GM21576 (cell line): ENCODE results near the gene GPS1.

Source experiments
- ATAC-seq: cut with Tn5 transposase; IDR thresholded peaks from one replicate; pipeline ENCODE4 v1.9.1; 2021; ENCODE audit warnings: mild to moderate bottlenecking, moderate library complexity; ENCODE audit not compliant: unreplicated experiment

GPS1 gene

DNA sequence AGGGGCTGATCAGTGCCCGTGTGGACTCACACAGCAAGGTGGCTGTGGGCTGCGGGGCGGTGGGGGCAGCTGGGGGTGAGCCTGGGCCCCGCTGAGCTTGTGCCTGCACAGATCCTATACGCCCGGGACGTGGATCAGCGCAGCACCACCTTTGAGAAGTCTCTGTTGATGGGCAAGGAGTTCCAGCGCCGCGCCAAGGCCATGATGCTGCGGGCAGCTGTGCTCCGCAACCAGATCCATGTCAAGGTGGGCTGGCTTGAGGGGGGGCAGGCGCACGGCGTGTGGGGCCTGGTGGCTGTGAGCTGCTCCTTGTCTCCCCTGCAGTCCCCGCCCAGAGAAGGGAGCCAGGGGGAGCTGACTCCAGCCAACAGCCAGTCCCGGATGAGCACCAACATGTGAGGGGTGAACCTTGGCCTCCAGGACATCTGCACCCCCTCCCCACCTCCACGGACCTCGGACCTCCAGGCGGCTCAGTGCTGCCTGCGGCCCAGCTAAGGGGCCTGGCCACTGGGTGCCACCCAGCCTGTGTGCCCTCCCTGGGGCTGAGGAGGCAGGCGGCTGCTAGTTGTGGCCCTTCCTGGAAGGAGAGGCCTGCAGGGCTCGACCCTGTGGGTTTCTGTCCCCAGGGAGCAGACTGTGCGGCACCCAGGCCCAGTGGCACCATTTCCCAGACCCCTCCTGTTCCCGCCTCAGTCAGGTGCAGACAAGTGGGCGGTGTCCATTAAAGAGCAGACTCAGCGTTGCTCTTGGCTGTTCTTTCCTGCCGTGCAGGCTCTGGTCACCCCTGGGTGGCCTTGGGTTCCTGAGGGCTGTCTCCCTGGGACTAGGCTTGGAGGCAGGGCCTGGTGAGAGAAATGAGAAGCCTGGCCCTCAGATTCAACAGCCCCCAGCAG is 5.3 kb downstream of the GPS1 start:
- no peak for ATAC-seq

DNA sequence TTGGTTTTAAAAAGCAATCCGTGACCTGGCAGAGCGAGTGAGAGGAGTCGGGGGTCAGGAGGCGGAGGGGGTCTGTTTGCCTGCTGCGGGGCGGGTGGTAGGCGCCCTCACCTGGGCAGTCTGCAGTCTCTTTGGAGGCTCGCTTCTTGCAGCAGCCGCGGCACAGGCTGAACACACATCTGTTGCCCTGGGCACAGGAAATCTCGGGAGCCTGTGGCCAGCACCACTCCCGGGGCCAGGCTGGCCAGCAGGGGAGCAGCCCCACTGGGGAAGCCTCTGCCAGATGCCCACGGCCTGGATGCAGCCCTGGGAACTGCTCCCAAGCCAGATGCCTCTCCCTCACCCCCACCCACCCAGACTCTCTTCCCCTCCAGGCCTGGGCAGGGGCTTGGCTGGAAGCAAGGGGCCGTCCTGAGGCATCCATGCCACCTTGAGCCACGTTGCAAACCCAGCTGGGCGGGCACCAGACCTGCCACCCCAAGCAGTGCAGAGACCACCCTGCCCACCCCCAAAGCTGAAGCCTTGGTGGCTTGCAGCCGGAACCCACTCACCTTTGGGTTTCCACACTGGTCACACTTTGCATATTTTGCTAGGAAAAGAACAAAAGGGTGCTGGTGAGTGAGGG is 6.6 kb downstream of the GPS1 start:
- no peak for ATAC-seq

DNA sequence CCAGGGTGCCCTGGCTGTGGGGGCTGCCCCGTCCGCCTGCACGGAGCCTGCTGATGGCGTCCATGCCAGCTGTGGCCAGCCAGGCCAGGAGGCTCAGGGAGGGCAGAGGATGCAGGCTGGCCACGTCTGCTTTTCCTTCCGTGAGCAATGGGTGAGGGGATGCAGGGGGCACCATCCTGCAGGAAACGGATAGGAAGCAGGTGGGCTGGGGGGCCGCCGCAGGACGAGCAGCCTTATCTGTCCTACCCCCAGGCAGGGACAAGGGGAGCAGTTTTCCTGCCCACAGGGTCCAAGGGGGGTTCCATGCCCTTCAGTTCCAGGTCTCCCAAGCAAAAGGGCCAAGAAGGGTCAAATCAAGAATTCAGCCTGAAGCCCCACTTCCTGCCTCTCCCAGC is 7.2 kb downstream of the GPS1 start:
- no peak for ATAC-seq

DNA sequence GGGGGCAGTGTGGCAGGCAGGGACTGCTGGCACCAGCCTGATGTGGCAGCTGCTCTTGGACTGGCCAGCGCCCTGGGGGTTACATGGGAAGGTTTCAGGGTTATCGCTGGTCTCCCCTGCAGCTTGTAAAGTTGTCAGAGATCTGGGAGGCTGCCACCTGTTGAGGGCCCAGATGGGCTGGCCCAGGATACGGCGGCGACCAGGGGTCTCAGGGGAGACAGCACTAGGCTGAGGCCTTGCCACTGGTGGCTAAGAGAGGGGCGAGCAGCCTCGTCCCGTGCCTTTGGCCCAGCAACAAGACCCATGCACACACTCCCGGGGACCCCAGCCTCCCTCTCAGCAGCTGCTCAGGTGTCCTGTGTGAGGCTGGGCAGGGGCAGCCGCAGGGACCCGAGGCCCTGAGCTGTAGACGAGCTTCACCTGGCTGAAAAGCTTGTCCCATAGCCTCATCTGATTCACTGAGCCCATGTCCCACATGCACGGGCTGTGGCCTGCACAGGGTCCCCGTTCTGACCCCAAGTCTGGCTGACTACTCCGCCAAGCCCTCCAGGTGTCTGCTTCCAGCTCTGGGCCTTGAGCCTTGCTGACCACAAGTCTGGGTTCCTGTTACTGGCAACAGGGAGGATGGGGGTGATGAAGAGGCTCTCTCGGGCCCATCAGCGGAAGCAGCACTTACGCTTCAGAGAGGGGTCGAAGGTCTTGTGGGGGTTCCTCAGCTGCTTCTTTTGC is 7.7 kb downstream of the GPS1 start:
- ATAC-seq, result no peak

DNA sequence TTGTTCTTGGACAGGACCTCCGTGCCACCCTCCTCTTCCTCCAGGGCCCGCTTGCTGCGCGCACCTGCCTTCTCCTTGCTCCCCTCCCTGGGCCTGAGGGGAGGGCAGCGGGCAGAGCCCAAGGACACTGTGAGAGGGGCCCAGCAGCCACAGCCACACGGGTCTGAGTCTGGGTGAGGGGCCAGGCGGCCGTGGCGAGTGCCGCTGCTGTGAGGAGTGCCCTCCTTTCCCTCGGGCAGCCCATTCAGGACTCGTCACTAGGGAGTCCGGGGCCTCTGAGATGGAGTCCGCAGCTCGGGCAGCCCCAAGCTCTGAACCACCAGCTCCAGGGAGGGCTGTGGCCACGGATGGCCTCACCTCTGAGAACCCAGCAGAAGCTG is 8.3 kb downstream of the GPS1 start:
- no peak for ATAC-seq

DNA sequence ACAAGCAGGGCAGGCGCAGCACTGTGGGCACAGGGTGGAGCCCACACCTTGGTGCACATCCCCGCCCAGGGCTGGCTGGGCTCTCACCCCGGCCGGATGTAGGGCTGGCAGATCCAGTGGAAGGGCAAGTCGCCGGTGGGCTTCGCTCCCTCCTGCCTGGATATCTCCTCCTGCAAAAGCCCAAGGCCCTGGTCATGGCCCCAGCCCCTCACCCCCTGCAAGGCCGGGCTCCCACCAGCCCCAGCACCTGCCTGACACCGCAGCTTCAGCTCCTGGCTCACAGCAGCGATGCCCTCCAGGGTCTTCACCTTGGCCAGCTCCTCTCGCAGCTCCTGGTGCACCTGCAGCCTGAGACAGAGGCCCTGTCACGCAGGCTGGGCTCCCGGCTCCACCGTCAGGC is 8.9 kb downstream of the GPS1 start:
- ATAC-seq, result no peak

DNA sequence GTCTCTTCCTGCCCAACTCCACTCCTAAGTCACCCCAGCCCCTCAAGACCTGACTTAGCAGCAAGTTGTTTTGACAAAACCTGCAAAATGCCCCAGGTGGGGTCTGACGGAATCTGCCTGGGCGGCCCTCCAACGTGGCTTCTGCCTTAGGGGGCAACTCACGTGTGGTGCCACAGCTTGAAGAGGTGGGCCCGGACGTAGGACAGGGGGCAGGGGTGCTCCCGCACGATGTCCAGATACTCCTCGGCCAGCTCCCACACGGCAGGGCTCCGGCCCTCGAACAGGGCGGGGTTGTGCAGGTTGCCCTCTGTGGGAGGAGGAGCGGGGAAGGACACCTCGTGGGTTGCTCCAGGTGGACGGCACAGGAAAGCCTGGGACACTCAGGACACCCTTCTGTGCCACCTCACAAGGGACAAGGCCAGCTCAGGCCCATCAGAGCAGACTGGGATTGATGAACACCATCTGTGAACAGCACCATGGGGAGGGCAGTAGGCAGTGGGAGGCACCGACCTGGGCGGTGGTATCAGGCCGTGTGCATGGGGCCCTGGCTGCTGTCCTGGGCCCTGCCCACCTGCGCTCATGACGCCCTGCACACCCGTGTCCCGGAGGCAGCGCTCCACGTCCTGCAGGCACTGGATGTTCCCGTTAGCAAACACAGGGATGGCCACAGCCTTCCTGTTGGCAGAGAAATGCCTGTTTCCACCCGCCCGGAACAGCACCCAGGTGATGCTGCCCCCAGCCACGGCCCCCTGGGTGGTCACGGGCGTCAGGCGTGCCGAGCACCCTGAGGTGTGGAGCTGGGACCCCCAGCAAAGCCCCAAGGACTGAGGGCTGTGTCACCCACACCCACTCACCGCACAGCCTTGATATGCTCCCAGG is 9.6 kb downstream of the GPS1 start:
- ATAC-seq, result no peak

DNA sequence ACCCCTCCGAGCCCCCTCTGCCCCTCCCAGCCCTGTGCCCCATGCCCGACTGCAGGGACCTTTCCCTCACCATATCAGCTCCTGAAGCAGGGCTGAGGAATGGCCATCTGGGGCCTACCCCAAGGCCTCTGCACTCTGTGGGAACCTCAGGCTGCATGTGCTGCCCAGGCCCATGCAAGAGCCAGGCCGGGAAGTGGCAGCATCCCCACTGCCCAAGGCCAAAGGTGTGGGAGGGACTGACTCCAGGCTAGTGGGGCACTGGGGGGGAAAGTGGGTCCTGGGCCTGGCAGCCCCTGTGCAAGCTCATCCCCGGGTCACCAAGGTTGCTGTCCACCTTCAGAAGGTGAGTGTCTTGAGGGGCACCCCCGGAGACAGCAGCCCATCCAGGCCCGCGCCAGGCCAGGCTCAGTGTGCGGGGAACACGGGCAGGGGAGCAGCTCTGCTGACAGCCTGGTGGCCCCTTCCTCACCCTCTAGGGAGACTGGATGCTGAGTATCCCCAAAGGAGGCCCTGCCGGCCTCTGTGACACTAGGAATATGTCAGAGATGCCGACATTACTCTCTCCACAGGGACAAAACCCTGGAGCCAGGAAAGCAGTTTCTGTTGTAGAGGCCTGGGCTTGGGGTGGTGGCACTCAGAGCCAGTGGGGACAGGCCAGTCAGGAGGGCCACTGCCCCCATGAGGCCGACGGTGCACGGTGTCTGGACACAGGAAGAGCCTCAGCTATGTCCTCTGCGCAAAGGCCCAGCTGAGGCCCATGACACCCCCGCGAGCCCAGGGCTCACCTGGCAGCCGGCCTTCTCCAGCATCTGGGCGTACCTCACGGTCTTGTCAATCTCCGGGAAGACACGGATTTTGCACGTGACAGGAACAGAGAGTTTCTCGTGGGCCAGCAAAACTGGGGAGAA is 10.6 kb downstream of the GPS1 start:
- no peak for ATAC-seq

DNA sequence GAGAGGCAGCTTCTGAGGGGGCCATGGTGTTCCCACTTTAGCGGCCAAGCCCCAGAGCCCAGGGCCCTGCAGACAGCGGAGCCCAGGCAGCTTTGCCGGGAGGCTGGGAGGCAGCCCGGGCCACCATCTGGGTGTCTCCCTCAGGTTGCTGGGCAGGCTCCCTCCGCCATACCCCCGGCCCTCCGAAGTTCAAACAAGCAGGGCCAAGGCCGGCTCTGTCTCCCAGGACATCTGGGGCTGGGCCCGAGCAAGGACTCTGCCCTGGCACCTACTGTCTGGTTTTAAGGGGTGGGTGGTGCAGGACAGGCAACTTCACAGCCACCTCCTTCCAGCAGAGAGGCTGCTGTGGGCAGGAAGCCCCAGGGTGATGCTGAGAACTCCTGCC is 11.3 kb downstream of the GPS1 start:
- no peak for ATAC-seq

DNA sequence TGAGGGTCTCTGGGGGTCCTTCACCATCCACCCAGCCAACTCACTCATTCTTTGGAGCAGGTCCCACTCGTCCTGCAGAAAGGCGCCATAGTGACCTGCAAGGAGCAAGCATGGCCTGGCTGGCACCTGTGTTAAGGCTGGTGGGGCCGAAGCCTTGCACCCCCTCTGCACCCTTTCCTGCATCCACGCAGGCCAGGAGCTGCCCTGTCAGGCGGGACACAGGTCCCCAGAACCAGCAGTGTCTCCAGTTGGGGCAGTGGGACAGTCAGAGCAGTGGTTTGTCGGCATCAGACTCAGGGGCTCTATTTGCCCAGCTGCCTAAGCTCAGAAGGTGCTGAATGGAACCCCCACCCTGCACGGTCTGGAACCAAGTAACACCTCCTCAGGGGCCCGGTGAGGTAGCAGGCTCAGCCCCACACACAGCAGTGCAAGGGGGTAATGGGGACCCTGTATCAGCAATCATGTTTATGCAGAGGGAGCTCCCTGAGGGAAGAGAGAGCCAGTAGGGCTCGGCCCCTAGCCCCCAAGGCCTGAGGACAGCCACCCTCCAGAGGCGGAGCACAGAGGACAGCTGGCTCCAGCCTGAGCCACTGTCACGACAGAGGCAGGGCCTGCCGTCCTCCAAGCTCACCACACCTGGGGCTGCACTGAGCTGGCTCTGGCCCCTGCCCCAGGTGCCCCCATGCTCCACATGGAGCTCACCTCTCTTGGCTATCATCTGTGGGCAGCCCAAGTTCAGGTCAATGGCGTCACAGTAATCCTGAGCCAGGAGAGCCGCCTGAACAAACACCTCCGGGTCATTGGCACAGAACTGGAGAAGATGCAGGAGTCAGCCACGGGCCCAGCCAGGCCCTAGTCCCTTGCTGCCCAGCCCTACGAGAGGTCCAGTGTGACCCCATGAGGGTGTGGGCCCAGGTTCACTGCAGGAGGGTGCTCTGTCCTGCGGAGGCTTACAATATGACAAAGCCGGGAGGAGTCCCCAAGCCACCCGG is 12.0 kb downstream of the GPS1 start:
- ATAC-seq, result no peak

DNA sequence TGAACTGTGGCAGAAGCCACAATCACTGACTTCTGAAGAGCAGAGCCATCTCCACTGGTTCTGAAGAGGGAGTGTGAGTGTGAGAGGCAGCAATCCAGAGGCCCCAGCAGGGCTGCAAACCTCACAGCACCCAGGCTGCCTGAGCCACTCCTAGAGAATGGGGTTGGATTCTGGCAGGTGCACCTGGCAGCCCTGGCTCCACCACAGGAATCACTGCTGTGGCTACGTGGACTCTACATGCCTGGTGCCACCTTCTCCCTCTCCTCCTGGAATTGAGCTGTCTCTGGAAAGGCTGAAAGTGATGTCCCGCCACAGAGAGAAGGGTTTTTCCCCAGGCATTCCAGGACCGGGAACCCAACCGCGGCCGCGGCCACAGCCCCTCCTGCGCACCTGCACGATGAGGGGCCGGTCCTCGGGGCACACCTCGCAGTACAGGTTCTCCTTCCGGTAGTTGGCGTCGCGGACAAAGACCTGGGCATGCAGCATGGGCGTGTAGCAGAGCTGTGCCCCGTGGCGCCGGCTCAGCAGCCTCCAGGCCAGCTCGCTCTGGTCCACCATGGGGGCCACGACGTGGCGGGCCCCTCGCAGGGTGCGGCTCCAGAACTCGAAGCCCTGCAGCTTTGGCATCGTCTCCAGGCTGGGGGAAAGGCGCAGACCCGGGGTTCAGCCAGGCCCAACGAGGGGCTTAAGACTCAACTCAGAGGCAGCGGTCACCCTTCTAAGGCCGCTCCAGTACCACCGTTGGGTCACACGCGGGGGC is 12.9 kb downstream of the GPS1 start:
- no peak for ATAC-seq

DNA sequence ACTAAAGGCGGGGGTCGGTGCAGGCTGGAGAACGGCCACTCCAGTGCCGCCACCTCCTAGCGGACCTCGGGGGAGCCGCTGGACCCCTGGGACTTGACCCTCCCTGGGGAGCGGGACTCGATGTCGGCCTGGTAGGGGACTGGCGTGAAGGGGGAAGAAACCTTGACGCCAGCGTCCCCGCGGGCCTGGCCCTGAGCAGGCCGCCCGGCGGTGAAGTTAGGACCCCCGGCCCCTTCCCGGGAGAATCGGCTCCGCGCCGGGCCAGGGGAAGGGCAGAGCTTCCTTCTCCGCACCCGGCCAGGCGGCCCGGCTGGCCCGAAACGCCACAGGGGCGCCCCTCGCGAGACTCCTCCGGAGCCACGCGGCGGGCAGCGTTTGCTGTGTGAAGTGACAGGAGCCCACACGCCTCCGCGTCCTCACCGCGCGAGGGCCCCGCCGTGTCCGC is 13.5 kb downstream of the GPS1 start:
- ATAC-seq, result no peak

DNA sequence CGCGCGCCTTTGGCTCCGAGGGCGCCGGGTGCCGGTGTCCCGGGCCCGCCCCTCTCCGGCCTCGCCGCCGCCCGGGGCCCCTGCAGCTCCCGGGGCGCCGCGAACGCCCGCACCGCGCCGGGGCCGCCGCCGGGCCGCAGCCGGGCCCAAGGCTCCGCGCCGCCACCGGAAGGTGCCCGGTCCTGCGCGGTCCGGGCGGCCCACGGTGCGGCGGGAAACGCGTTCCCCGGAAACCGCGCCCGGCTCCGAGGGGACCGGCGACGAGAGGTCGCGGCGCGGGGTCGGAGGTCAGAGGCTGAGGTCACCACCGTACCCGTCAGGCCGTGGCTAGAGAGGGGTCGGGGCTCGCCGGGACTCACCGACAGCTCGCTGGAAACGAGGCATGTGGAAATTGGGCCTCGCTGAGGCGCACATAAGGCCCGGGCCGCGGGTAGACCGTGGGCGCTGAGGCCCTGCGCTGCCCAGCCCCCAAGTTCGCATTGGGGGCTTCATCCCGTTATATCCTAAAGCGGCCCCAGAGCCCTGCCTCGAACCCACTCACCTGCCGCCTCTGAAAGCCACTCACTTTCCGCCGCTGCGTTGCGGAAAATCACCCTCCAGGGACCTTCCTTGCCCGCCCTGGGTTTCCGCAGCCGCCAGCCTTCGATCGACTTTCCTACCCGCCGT is 14.1 kb downstream of the GPS1 start, which contains the start of gene DUS1L:
Gene DUS1L, minus strand, starts transcription at position 167 of the 666 bp plus-strand sequence. CDS start 745 bp downstream, outside the sequence.
- peak; percentile 61 for ATAC-seq

DNA sequence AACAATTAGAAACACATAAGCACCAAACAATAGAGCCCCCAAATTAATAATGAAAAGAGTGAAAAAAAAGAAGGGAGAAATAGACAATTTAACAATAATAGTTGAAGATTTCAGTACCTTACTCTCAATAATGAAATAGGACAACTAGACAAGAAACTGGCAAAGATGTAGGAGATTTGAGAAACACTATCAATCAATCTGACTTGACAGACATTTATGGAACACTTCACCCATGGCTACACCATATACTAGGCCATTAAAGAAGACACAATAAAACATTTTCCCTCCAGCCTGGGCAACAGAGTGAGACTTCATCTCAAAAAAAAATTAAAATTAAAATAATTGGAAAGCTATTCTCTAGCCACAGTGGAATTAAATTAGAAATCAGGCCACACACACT is 18.9 kb downstream of the GPS1 start:
- no peak for ATAC-seq

DNA sequence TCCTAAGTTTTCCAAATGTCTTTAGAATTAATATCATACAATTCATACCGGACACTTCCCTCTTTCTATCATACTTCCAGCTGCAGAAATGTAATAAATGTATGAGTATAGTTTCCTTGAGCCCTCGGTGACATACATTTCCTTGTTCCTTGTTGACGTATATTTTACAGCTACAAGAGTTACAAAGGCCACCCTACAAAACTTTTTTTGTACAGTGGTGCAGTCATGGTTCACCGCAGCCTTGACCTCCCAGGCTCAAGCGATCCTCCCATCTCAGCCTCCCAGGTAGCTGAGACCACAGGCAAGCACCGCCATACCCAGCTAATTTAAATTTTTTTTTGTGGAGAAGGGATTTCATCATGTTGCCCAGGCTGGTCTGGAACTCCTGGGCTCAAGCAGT is 21.1 kb downstream of the GPS1 start:
- ATAC-seq, result no peak

DNA sequence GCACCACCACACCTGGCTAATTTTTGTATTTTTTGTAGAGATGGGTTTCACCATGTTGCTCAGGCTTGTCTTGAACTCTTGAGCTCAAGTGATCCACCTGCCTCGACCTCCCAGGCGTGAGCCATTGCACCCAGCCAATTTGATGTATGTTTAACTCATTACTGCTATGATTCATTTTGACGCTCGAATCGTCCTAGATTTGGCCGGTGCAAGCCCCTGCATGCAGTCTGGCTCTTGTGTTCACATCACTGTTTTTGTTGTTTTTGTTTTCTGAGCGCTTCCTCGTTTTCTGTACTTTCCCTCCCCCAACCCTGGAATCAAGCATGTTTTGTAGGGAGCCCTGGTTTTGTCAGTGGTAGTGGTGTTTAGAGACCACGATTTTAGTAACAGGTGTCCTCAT is 21.7 kb downstream of the GPS1 start:
- no peak for ATAC-seq
